Endodermal cell (in vitro differentiated cells): Measurements from ENCODE around the gene CDC26. TPM values are rescaled to one million over a fixed set of nuclear protein-coding genes. Genes with fewer than 3 reads are reported as not detected.
"Not testable (repeated sequence)": the region's sequence is repeated elsewhere in the genome, so short reads cannot be mapped to it uniquely, and the experiment has no call there.

Experiments used
- DNase-seq: peaks from one replicate; pipeline ENCODE4 v3.0.0-alpha.2; 2017
- H3K27ac ChIP-seq: 2 replicates; pipeline ENCODE4 v1.5.1; 2013; ENCODE audit warnings: mild to moderate bottlenecking, low read depth, low read length, moderate library complexity
- H3K27me3 ChIP-seq: 2 replicates; pipeline ENCODE4 v1.6.1; 2013; ENCODE audit warnings: mild to moderate bottlenecking, low read length, moderate library complexity; ENCODE audit not compliant: insufficient read depth, control insufficient read depth, poor library complexity, severe bottlenecking
- H3K36me3 ChIP-seq: 2 replicates; pipeline ENCODE4 v1.7.0; 2013; ENCODE audit warnings: mild to moderate bottlenecking, low read length, moderate library complexity; ENCODE audit not compliant: control insufficient read depth, insufficient read depth
- H3K4me1 ChIP-seq: one replicate; pipeline ENCODE4 v1.7.0; 2013; ENCODE audit warnings: low read length; ENCODE audit not compliant: control insufficient read depth, insufficient read depth
- H3K4me3 ChIP-seq: 2 replicates; pipeline ENCODE4 v1.5.1; 2013; ENCODE audit warnings: mild to moderate bottlenecking, low read length, moderate library complexity
- H3K9ac ChIP-seq: 2 replicates; pipeline ENCODE4 v1.6.1; 2013; ENCODE audit warnings: mild to moderate bottlenecking, low read length, moderate library complexity; ENCODE audit not compliant: poor library complexity, severe bottlenecking; ENCODE audit errors: extremely low read depth
- H3K9me3 ChIP-seq: 2 replicates; pipeline ENCODE4 v1.6.1; 2013; ENCODE audit warnings: mild to moderate bottlenecking, low read length, moderate library complexity; ENCODE audit not compliant: control insufficient read depth
- H3K27ac Mint-ChIP-seq: 2 replicates; pipeline ENCODE4 v1.8.0; 2020; ENCODE audit warnings: mixed read lengths
- H3K27me3 Mint-ChIP-seq: 2 replicates; pipeline ENCODE4 v1.8.0; 2021; ENCODE audit warnings: mild to moderate bottlenecking, mixed read lengths; ENCODE audit not compliant: insufficient read depth
- H3K36me3 Mint-ChIP-seq: 2 replicates; pipeline ENCODE4 v1.8.0; 2020; ENCODE audit warnings: low read depth, mixed read lengths
- H3K4me1 Mint-ChIP-seq: 2 replicates; pipeline ENCODE4 v1.8.0; 2020; ENCODE audit warnings: mixed read lengths
- H3K4me3 Mint-ChIP-seq: 2 replicates; pipeline ENCODE4 v1.8.0; 2020; ENCODE audit warnings: mild to moderate bottlenecking, moderate library complexity, mixed read lengths
- H3K9me3 Mint-ChIP-seq: 2 replicates; pipeline ENCODE4 v1.8.0; 2020; ENCODE audit warnings: mild to moderate bottlenecking, mixed read lengths
- WGBS, 2 experiments: methylation state at CpG; one replicate each; pipeline versions ENCODE4 v1.1.5 to v1.1.7; 2013; ENCODE audit warnings: missing lambda C conversion rate in 2 of 2, mixed read lengths in 1 of 2; ENCODE audit not compliant: insufficient coverage in 1 of 2, insufficient read length in 1 of 2; 5-methylcytosine and 5-hydroxymethylcytosine counted together
- total RNA-seq, 2 donors: library from RNA; stranded (reverse); fragmentation: NEBNext Ultra II Directional in 1 of 2; extraction: Animal tissue kit (Norgen Biotek cat#: 25700) in 1 of 2; gene quantifications; 2 replicates in 1 of 2; 3 replicates in 1 of 2; pipeline ENCODE4 v1.2.1, GENCODE V29; 2021
- TF ChIP-seq, protein P1 (sequence below): fragments of 200-600 bp; sonication (generic); conservative IDR thresholded peaks from 2 replicates; pipeline ENCODE4 v1.5.0; 2021; ENCODE audit warnings: antibody characterized with exemption, mild to moderate bottlenecking

CDC26 gene
- total RNA-seq, 2 donors from 2014 or later = 34.7 to 39.7 TPM

DNA sequence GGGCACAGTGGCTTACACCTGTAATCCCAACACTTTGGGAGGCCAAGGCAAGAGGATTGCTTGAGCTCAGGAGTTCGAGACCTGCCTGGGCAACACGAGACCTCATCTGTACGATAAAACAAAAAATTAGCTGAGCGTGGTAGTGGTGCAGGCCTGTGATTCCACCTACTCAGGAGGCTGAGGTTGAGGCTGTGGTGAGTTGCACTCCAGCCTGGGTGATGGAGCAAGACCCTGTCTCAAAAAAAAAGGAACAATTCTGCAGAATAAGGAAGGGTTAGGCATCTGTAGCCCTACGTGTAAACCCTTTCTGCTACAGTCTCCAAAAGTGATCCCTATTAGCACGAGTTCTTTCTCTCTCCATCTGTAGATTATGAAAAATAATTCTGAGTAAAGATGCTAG is 19.9 kb downstream of the CDC26 start:
- no peak overlapping the region for H3K27ac ChIP-seq
- H3K27me3 ChIP-seq = no peaks in the 10 kb centered on the region
- peaks cover 3% of the 10 kb centered on the region for H3K9me3 Mint-ChIP-seq
- peaks cover 25% of the 10 kb centered on the region for H3K36me3 Mint-ChIP-seq
- no peaks in the 10 kb centered on the region for H3K9me3 ChIP-seq
- no peak overlapping the region for H3K27ac Mint-ChIP-seq
- H3K4me3 Mint-ChIP-seq = no peak overlapping the region
- DNase-seq = no peak
- H3K4me3 ChIP-seq = no peak overlapping the region
- H3K27me3 Mint-ChIP-seq = no peaks in the 10 kb centered on the region
- peaks cover 7% of the 10 kb centered on the region for H3K4me1 Mint-ChIP-seq
- peaks cover 27% of the 10 kb centered on the region for H3K36me3 ChIP-seq
- TF ChIP-seq, protein P1, sequence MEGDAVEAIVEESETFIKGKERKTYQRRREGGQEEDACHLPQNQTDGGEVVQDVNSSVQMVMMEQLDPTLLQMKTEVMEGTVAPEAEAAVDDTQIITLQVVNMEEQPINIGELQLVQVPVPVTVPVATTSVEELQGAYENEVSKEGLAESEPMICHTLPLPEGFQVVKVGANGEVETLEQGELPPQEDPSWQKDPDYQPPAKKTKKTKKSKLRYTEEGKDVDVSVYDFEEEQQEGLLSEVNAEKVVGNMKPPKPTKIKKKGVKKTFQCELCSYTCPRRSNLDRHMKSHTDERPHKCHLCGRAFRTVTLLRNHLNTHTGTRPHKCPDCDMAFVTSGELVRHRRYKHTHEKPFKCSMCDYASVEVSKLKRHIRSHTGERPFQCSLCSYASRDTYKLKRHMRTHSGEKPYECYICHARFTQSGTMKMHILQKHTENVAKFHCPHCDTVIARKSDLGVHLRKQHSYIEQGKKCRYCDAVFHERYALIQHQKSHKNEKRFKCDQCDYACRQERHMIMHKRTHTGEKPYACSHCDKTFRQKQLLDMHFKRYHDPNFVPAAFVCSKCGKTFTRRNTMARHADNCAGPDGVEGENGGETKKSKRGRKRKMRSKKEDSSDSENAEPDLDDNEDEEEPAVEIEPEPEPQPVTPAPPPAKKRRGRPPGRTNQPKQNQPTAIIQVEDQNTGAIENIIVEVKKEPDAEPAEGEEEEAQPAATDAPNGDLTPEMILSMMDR = no peak
- 88 to 96% methylated on average over 4 to 6 of the region's 6 CpGs for WGBS, 2 experiments
- H3K4me1 ChIP-seq = no peaks in the 10 kb centered on the region
- H3K9ac ChIP-seq = no peak overlapping the region

DNA sequence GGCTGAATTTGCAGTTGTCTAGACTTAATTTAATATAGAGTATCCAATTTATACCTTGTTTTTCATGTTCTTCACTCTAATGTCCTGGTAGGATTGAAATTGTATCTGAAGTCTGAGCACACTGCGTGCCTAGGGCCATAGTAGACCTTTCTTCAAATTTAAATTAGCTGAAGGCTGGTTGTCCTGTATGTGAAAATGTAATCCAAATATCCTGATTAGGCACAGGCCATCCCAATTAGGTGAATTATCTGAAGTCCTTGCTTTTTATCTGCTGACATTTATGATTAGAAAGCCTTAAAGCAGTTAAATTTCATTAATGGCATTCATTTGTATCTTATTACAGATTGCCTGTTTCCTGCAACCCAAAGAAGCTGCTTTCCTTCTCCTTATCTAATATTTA is 20.4 kb downstream of the CDC26 start:
- Histone ChIP-seq H3K36me3 (peaks cover 22% of the 10 kb centered on the region), H3K4me1 (no peaks in the 10 kb centered on the region), H3K9ac (no peak overlapping the region), H3K27me3 (no peaks in the 10 kb centered on the region), H3K9me3 (no peaks in the 10 kb centered on the region), H3K4me3 (no peak overlapping the region), H3K27ac (no peak overlapping the region)
- H3K27ac Mint-ChIP-seq = no peak overlapping the region
- DNase-seq = no peak
- TF ChIP-seq, protein P1 = no peak
- 94 to 100% methylated on average over 1 of the region's 1 CpG for WGBS, 2 experiments
- H3K4me1 Mint-ChIP-seq = peaks cover 7% of the 10 kb centered on the region
- no peaks in the 10 kb centered on the region for H3K27me3 Mint-ChIP-seq
- H3K4me3 Mint-ChIP-seq = no peak overlapping the region
- peaks cover 3% of the 10 kb centered on the region for H3K9me3 Mint-ChIP-seq
- H3K36me3 Mint-ChIP-seq = peaks cover 20% of the 10 kb centered on the region

GRCh38 chr9:113250807-113251206 is 24.6 kb downstream of the CDC26 start:
- H3K4me3 Mint-ChIP-seq = no peak overlapping the region
- WGBS, 2 experiments = 88 to 92% methylated on average over 2 of the region's 2 CpGs
- H3K4me1 Mint-ChIP-seq = no peaks in the 10 kb centered on the region
- no peaks in the 10 kb centered on the region for H3K4me1 ChIP-seq
- no peak for DNase-seq
- H3K9ac ChIP-seq = no peak overlapping the region
- no peaks in the 10 kb centered on the region for H3K36me3 ChIP-seq
- no peaks in the 10 kb centered on the region for H3K27me3 ChIP-seq
- peaks cover 12% of the 10 kb centered on the region for H3K36me3 Mint-ChIP-seq
- no peaks in the 10 kb centered on the region for H3K9me3 ChIP-seq
- H3K9me3 Mint-ChIP-seq = peaks cover 13% of the 10 kb centered on the region
- H3K27ac ChIP-seq = no peak overlapping the region
- TF ChIP-seq, protein P1 = no peak
- no peak overlapping the region for H3K4me3 ChIP-seq
- no peak overlapping the region for H3K27ac Mint-ChIP-seq
- H3K27me3 Mint-ChIP-seq = no peaks in the 10 kb centered on the region

- not testable (repeated sequence) for H3K4me3 ChIP-seq, H3K27me3 ChIP-seq, H3K4me1 Mint-ChIP-seq, H3K4me1 ChIP-seq, H3K4me3 Mint-ChIP-seq, H3K27ac ChIP-seq, DNase-seq, H3K27ac Mint-ChIP-seq, H3K36me3 ChIP-seq, H3K9ac ChIP-seq, H3K9me3 ChIP-seq, H3K27me3 Mint-ChIP-seq
- Mint-ChIP-seq H3K36me3 (peaks cover 12% of the 10 kb centered on the region), H3K9me3 (peaks cover 13% of the 10 kb centered on the region)
- no CpG with 5 or more reads among the region's 2 CpGs for WGBS, 2 experiments
These were observed 25.7 kb downstream of the CDC26 start for GRCh38 chr9:113249661-113250060.
